Measurements from ENCODE around the gene TGM2.

The TGM2 gene

GRCh38 chr20:38199501-38200390, 34.7 kb upstream of the TGM2 start:
- no peak for DNase-seq (ENCODE audit: low spot score)

GRCh38 chr20:38198238-38198861, 33.3 kb upstream of the TGM2 start:
- no peak for DNase-seq (ENCODE audit: low spot score)

GRCh38 chr20:38197619-38198018, 32.5 kb upstream of the TGM2 start:
- no peak for DNase-seq (ENCODE audit: low spot score)

GRCh38 chr20:38197217-38197616, 32.1 kb upstream of the TGM2 start:
- DNase-seq (ENCODE audit: low spot score), result no peak

GRCh38 chr20:38196592-38196991, 31.5 kb upstream of the TGM2 start:
- DNase-seq (ENCODE audit: low spot score), result no peak

GRCh38 chr20:38196076-38196475, 31.0 kb upstream of the TGM2 start:
- DNase-seq (ENCODE audit: low spot score), result no peak

GRCh38 chr20:38195521-38195920, 30.5 kb upstream of the TGM2 start:
- DNase-seq (ENCODE audit: low spot score), result no peak

GRCh38 chr20:38194971-38195504, 30.0 kb upstream of the TGM2 start:
- DNase-seq (ENCODE audit: low spot score), result no peak

GRCh38 chr20:38193586-38194105, 28.6 kb upstream of the TGM2 start:
- no peak for DNase-seq (ENCODE audit: low spot score)

- no peak for DNase-seq (ENCODE audit: low spot score)
These were observed 27.3 kb upstream of the TGM2 start for GRCh38 chr20:38192323-38192885.

- no peak for DNase-seq (ENCODE audit: low spot score)
These were observed 26.6 kb upstream of the TGM2 start for GRCh38 chr20:38191654-38192053.

- no peak for DNase-seq (ENCODE audit: low spot score)
These were observed 25.9 kb upstream of the TGM2 start for GRCh38 chr20:38190936-38191371.

GRCh38 chr20:38190166-38190565, 25.1 kb upstream of the TGM2 start:
- no peak for DNase-seq (ENCODE audit: low spot score)

GRCh38 chr20:38187517-38187916, 22.4 kb upstream of the TGM2 start:
- no peak for DNase-seq (ENCODE audit: low spot score)

- DNase-seq (ENCODE audit: low spot score), result no peak
These were observed 21.7 kb upstream of the TGM2 start for GRCh38 chr20:38186788-38187221.

GRCh38 chr20:38184101-38184500, 19.0 kb upstream of the TGM2 start:
- DNase-seq (ENCODE audit: low spot score), result no peak

- DNase-seq (ENCODE audit: low spot score), result no peak
These were observed 16.9 kb upstream of the TGM2 start for GRCh38 chr20:38181971-38182370.

GRCh38 chr20:38181207-38181801, 16.2 kb upstream of the TGM2 start:
- DNase-seq (ENCODE audit: low spot score), result no peak

- no peak for DNase-seq (ENCODE audit: low spot score)
These were observed 15.7 kb upstream of the TGM2 start for GRCh38 chr20:38180781-38181180.

- no peak for DNase-seq (ENCODE audit: low spot score)
These were observed 14.8 kb upstream of the TGM2 start for GRCh38 chr20:38179846-38180245.

GRCh38 chr20:38178581-38178980, 13.5 kb upstream of the TGM2 start:
- no peak for DNase-seq (ENCODE audit: low spot score)

GRCh38 chr20:38178065-38178491, 13.0 kb upstream of the TGM2 start:
- no peak for DNase-seq (ENCODE audit: low spot score)
